Stomach (tissue), 9 donors: ENCODE results near the gene FAM114A1. TPM values are rescaled to one million over a fixed set of nuclear protein-coding genes. Genes with fewer than 3 reads are reported as not detected.

Source experiments
- DNase-seq, 2 donors: peaks; one replicate each; pipeline versions ENCODE4 v3.0.0 to v3.0.0-alpha.2; 2013 to 2019
- H3K27ac ChIP-seq, 5 donors: fragments of 200-600 bp in 4 of 5; sonication (generic) in 4 of 5; one replicate each; pipeline ENCODE4 v1.5.1; 2013 to 2019; ENCODE audit warnings: mild to moderate bottlenecking in 1 of 5, moderate library complexity in 1 of 5
- H3K27me3 ChIP-seq, 3 donors: fragments of 200-600 bp; sonication (generic); one replicate each; pipeline ENCODE4 v1.5.1; 2017 to 2019; ENCODE audit warnings: mixed run types in 1 of 3
- H3K36me3 ChIP-seq, 4 donors: fragments of 200-600 bp; sonication (generic); 1 replicate in 3 of 4; 2 replicates in 1 of 4; pipeline ENCODE4 v1.5.1; 2016 to 2019
- H3K4me1 ChIP-seq, 4 donors: fragments of 200-600 bp; sonication (generic); one replicate each; pipeline ENCODE4 v1.5.1; 2016 to 2019
- H3K4me3 ChIP-seq, 4 donors: fragments of 200-600 bp; sonication (generic) in 3 of 4; one replicate each; pipeline ENCODE4 v1.5.1; 2016 to 2019; ENCODE audit warnings: mild to moderate bottlenecking in 1 of 4
- H3K9me3 ChIP-seq, 4 donors: fragments of 200-600 bp; sonication (generic); one replicate each; pipeline ENCODE4 v1.5.1; 2016 to 2019
- CTCF ChIP-seq, 7 experiments: fragments of 450-650 bp in 4 of 7; fragments of 200-600 bp in 3 of 7; sonication (generic) in 3 of 7; IDR thresholded peaks; one replicate each; pipeline ENCODE4 v1.5.1; 2016 to 2019; ENCODE audit warnings: antibody characterized with exemption in 7 of 7, control low read depth in 2 of 7, mild to moderate bottlenecking in 1 of 7
- EP300 ChIP-seq: sonication (generic); formaldehyde crosslinking; IDR thresholded peaks from one replicate; pipeline ENCODE4 v1.6.1; 2017; ENCODE audit warnings: antibody characterized with exemption
- POLR2A ChIP-seq, 4 donors: fragments of 450-650 bp; IDR thresholded peaks; one replicate each; pipeline ENCODE4 v1.6.1; 2016; ENCODE audit warnings: antibody characterized with exemption in 4 of 4, control low read depth in 2 of 4, mild to moderate bottlenecking in 1 of 4, moderate library complexity in 1 of 4
- POLR2AphosphoS5 ChIP-seq, 3 donors: sonication (generic); formaldehyde crosslinking; IDR thresholded peaks; one replicate each; pipeline ENCODE4 v1.6.1; 2016; ENCODE audit warnings: antibody characterized with exemption in 3 of 3
- WGBS, 5 donors: extraction: QIAGEN DNeasy Blood & Tissue Kit in 3 of 5; methylation state at CpG; one replicate each; pipeline versions ENCODE4 v1.1.5 to v1.1.7; 2013 to 2018; 5-methylcytosine and 5-hydroxymethylcytosine counted together
- intact Hi-C: fragments of 100-400 bp; cut with DNase I; formaldehyde crosslinking; loops from one replicate; pipeline ENCODE4 v1.15.1; 2023; ENCODE audit warnings: low total_unique reads
- polyA plus RNA-seq, 3 donors: library from polyadenylated mRNA; stranded (reverse); fragments of 200-250 nt; gene quantifications; one replicate each; pipeline ENCODE4 v1.2.3, GENCODE V29; 2013
- total RNA-seq, 5 donors: library from RNA; depleted of rRNA; stranded (reverse); fragments of >200 nt; gene quantifications; one replicate each; pipeline versions ENCODE4 v1.1.0 to v1.2.3, GENCODE V29; 2014 to 2016
- donor health status: healthy with polysubstance abuse.
- donor health status: Bipolar disorder and iron deficiency.
- donor health status: healthy.

Gene FAM114A1
- total and polyA plus RNA-seq, 8 donors = 10.4 to 149 (median 47.9) TPM

DNA sequence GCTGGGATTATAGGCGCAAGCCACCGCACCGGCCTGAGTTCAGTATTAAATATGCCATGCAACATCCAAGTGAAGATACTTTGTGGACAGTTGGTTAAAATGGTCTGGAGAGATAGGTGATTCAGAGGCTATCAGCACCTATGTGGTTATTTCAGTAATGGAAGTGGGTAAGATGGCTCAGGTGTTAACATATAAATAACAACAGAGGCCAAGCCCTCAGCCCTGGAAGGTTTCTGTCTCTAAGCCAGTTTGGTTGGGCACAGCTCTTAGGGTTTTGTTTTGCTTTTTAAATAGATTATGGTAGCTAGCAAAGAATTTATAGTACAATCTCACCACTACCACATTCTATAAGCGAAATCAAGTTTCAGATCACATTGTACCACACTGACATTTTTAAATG, 16.6 kb downstream of the FAM114A1 start:
- Histone ChIP-seq H3K4me3 (no peak overlapping the region), H3K27me3 (no peaks in the 10 kb centered on the region), H3K27ac (no peak overlapping the region), H3K4me1 (peaks cover 0 to 8% (median 4%) of the 10 kb centered on the region in 4 donors), H3K36me3 (peaks cover 8 to 72% (median 52%) of the 10 kb centered on the region in 4 donors), H3K9me3 (no peaks in the 10 kb centered on the region)
- DNase-seq = no peak
- TF ChIP-seq EP300 (no peak), CTCF (IDR thresholded peaks at IDR 0.05) (no peak), POLR2A (IDR thresholded peaks at IDR 0.05) (no peak), POLR2AphosphoS5 (IDR thresholded peaks at IDR 0.05) (no peak)
- intact Hi-C loops = no loop called here
- 93 to 99% (median 97%) methylated on average over 4 of the region's 4 CpGs for WGBS, 5 donors

GRCh38 chr4:38889143-38889542, 21.5 kb downstream of the FAM114A1 start:
- Histone ChIP-seq H3K9me3 (no peaks in the 10 kb centered on the region), H3K27ac (peak overlapping the region in 4 of 5 donors; percentile 15 to 67 (median 58)), H3K4me1 (peaks cover 0 to 19% (median 11%) of the 10 kb centered on the region in 4 donors), H3K27me3 (no peaks in the 10 kb centered on the region), H3K36me3 (peaks cover 0 to 51% (median 37%) of the 10 kb centered on the region in 4 donors), H3K4me3 (no peak overlapping the region)
- peak in 1 of 2 donors; percentile 51 for DNase-seq
- intact Hi-C loops = no loop called here
- TF ChIP-seq POLR2A (IDR thresholded peaks at IDR 0.05) (no peak), EP300 (no peak), CTCF (IDR thresholded peaks at IDR 0.05) (no peak), POLR2AphosphoS5 (IDR thresholded peaks at IDR 0.05) (no peak)
- WGBS, 5 donors = 75 to 96% (median 85%) methylated on average over 1 of the region's 1 CpG

DNA sequence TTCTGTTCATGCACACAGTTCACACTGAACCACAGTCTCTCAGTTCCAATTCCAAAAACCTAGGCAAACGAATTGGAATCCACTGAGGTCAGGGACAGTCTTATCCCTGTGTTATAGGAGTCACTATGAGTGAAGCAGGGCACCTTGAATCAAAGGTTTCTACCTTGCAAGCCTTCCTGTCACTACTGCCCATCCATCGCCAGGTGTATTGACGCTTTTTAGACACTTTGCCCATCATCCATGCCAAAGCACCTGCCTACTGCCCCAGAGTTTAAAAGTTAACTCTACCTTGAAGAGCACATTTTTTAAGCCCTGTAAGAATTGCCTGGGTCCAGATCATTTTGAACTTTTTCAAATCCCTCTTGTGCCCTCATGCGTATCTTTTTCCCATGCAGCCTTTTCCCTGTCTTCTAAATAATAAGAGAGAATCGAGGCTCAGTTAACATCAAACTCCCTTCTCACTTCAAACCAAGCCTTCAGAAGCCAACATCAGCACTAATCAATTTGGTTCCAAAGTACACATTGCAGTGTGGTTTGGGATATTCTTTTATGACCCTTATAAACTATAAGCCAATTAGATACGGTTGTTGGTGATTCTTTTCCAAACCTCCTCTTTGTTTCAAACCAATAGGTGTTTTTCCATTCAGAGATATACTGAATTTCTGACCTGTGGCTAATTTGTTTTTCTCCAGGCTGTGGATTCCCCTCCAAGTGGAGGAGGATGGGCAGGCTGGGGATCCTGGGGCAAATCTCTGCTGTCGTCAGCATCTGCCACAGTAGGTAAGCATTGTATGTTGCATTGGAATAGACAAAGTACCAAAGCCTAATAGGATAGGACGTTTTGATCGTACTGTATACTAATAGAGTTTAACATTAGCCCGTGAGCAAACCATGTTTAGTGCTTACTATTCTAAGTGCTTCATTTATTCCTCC, 23.7 kb downstream of the FAM114A1 start:
- no peaks in the 10 kb centered on the region for H3K27me3 ChIP-seq
- H3K9me3 ChIP-seq = no peaks in the 10 kb centered on the region
- 80 to 88% (median 86%) methylated on average over 10 of the region's 10 CpGs for WGBS, 5 donors
- H3K27ac ChIP-seq = no peak overlapping the region
- intact Hi-C loops = no loop called here
- H3K4me3 ChIP-seq = no peak overlapping the region
- H3K4me1 ChIP-seq = peaks cover 0 to 19% (median 11%) of the 10 kb centered on the region in 4 donors
- no peak for DNase-seq
- H3K36me3 ChIP-seq = peaks cover 6 to 54% (median 49%) of the 10 kb centered on the region in 4 donors
- TF ChIP-seq POLR2AphosphoS5 (IDR thresholded peaks at IDR 0.05) (no peak), CTCF (IDR thresholded peaks at IDR 0.05) (no peak), EP300 (no peak), POLR2A (IDR thresholded peaks at IDR 0.05) (no peak)

DNA sequence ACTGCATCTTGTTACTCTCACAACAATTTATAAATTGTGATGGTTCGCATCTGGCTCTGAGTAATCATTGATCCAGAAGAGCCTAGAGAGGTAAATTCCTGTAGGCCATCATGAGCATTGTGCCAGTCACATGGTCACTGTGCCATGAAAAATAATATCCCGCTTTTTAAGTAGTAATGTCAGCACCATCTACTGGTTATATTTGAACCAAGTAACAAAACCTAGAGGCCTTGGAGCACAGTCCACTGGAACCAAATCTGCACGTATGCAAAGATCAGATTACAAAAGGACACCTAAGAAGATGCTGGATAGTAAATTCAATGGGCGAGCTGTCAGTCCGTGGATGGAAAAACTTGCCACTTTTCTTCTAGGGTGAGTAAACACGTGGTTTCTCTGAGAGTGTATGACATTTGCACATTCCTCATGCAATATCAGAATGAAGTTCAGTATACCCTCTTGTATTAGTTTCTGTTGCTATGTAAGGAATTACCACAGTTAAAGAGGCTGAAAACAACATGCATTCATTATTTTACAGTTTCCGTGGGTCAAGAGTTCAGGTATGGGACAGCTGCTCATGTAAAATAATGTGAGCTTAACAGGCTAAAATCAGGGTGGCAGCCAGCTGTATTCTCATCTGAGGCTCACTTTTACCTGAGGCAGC, 26.8 kb downstream of the FAM114A1 start:
- no peaks in the 10 kb centered on the region for H3K9me3 ChIP-seq
- H3K4me3 ChIP-seq = no peak overlapping the region
- intact Hi-C loops = no loop called here
- H3K27me3 ChIP-seq = no peaks in the 10 kb centered on the region
- no peak overlapping the region for H3K27ac ChIP-seq
- peaks cover 6 to 66% (median 51%) of the 10 kb centered on the region in 4 donors for H3K36me3 ChIP-seq
- H3K4me1 ChIP-seq = peaks cover 0 to 9% (median 5%) of the 10 kb centered on the region in 4 donors
- no peak for DNase-seq
- 86 to 91% (median 88%) methylated on average over 7 of the region's 7 CpGs for WGBS, 5 donors
- TF ChIP-seq CTCF (IDR thresholded peaks at IDR 0.05) (no peak), EP300 (no peak), POLR2AphosphoS5 (IDR thresholded peaks at IDR 0.05) (no peak), POLR2A (IDR thresholded peaks at IDR 0.05) (no peak)
